Measurements from ENCODE around the gene ZNF124.
A peak's percentile ranks its signal among the peaks of the same experiment; 100 is the strongest.

Gene ZNF124

GRCh38 chr1:247115545-247115944 lies 56.3 kb downstream of the ZNF124 start:
- no peak for TF ChIP-seq CTCF (IDR thresholded peaks at IDR 0.05; ENCODE audit: low read depth, low read length)
- no peak for DNase-seq (ENCODE audit: extremely low read depth, low read depth)

DNA sequence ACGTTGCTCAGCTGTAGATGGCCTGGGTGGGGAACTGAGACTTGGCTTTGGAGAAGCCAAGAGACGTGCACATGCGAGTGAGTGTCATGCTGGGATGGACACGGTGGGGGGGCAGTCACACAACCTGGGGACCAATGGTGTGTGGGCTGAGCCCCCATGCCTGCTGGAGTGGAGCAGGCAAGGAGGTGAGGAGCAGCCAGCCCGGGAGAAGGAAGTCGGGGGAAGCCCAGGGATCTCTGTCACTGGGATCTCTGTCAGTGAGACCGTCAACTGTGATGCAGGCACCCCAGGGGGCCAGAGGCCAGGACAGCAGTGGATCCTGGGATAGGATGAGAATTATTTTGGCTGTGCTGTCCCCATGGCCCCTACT lies 56.7 kb downstream of the ZNF124 start:
- no peak for DNase-seq (ENCODE audit: extremely low read depth, low read depth)
- TF ChIP-seq CTCF (IDR thresholded peaks at IDR 0.05; ENCODE audit: low read depth, low read length), result no peak

GRCh38 chr1:247114351-247115140 lies 57.3 kb downstream of the ZNF124 start:
- no peak for TF ChIP-seq CTCF (IDR thresholded peaks at IDR 0.05; ENCODE audit: low read depth, low read length)
- DNase-seq (ENCODE audit: extremely low read depth, low read depth), result no peak

GRCh38 chr1:247113733-247114271 lies 58.0 kb downstream of the ZNF124 start:
- no peak for DNase-seq (ENCODE audit: extremely low read depth, low read depth)
- TF ChIP-seq CTCF (IDR thresholded peaks at IDR 0.05; ENCODE audit: low read depth, low read length), result no peak

- TF ChIP-seq CTCF (IDR thresholded peaks at IDR 0.05; ENCODE audit: low read depth, low read length), result no peak
- DNase-seq (ENCODE audit: extremely low read depth, low read depth), result no peak
Measured at GRCh38 chr1:247113094-247113497, 58.7 kb downstream of the ZNF124 start.

- DNase-seq (ENCODE audit: extremely low read depth, low read depth), result no peak
- TF ChIP-seq CTCF (IDR thresholded peaks at IDR 0.05; ENCODE audit: low read depth, low read length), result no peak
Measured at GRCh38 chr1:247112479-247112781, 59.4 kb downstream of the ZNF124 start.

- TF ChIP-seq CTCF (IDR thresholded peaks at IDR 0.05; ENCODE audit: low read depth, low read length), result no peak
- peak; percentile 20 for DNase-seq (ENCODE audit: extremely low read depth, low read depth)
Measured at GRCh38 chr1:247111700-247112478, 59.9 kb downstream of the ZNF124 start.

Measured in AG09319 (cell line).